Medulla oblongata (tissue), 1 donor: ENCODE results near the gene OR5C1.
"Not testable (repeated sequence)": the region's sequence is repeated elsewhere in the genome, so short reads cannot be mapped to it uniquely, and the experiment has no call there.

Experiments
- DNase-seq: peaks from one replicate; pipeline ENCODE4 v3.0.0-alpha.2; 2015; ENCODE audit errors: extremely low spot score

The OR5C1 gene

GRCh38 chr9:122810306-122810946, 21.7 kb downstream of the OR5C1 start:
- peak; percentile 94 for DNase-seq

- DNase-seq, result no peak
Observed at GRCh38 chr9:122812736-122813135, 24.0 kb downstream of the OR5C1 start.

- peak; percentile 19 for DNase-seq
Observed at GRCh38 chr9:122814545-122814944, 25.8 kb downstream of the OR5C1 start.

GRCh38 chr9:122815544-122815943, 26.8 kb downstream of the OR5C1 start:
- DNase-seq, result no peak

DNA sequence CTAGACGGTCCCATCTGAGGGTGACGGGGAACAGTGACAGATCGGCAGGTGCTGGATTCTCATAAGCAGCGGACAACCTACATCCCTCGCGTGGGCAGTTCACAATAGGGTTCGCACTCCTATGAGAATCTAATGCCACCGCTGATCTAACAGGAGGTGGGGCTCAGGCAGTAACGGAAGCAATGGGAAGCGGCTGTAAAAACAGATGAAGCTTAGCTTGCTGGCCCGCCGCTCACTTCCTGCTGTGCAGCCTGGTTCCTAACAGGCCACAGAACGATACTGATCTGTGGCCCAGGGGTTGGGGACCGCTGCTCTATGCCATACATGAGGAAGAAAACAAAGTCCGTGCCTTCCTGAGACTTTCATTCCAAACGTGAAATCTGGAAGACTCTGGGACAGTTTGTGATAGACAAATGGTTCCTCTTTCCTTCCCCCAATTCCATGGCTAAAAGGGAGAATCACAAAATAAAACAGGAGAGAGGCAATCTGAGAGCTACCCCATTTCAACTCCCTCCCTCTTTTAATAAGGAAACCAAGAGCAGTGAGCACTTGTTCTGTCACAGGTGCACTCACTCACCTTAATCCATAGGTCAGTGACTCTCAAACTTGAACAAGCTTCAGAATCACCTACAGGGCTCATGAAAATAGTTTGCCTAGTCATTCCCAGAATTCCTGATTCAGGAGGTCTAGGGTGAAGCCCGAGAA, 27.6 kb downstream of the OR5C1 start:
- DNase-seq, result peak; percentile 48

- no peak for DNase-seq
Observed at GRCh38 chr9:122819326-122819725, 30.6 kb downstream of the OR5C1 start.

DNA sequence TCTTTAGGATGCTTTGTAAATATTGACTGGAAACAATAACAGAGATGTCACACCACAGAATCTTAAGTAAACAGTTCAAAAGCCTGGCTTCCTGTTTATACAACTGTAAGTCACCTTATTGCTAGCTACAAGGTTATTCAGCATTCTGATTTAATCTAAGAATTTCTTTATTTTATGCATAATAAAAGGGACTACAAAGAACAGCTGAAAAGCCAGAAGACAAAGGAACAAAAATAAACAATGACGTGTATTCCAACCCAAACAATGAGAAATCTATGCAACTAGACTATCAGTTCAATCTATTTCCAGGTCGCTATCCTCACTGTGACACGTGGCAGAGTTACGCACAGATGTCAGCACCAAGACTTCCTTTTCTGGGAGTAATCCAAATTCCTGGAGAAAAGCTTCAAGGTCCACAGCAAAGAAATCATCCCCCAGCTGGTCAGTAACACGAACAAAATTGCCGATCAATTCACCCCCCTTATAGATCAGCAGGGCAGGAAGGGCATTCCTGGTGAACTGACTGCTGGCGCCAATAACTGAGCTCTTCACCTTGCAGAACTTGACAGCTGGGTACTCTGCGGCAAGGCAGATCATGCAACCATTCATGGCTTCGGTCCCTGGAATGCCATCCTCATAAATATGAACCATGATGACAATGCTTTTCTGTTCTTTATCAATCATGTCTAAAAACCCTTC, 31.2 kb downstream of the OR5C1 start:
- DNase-seq, result peak; percentile 35

GRCh38 chr9:122820490-122820845, 31.7 kb downstream of the OR5C1 start:
- no peak for DNase-seq

DNA sequence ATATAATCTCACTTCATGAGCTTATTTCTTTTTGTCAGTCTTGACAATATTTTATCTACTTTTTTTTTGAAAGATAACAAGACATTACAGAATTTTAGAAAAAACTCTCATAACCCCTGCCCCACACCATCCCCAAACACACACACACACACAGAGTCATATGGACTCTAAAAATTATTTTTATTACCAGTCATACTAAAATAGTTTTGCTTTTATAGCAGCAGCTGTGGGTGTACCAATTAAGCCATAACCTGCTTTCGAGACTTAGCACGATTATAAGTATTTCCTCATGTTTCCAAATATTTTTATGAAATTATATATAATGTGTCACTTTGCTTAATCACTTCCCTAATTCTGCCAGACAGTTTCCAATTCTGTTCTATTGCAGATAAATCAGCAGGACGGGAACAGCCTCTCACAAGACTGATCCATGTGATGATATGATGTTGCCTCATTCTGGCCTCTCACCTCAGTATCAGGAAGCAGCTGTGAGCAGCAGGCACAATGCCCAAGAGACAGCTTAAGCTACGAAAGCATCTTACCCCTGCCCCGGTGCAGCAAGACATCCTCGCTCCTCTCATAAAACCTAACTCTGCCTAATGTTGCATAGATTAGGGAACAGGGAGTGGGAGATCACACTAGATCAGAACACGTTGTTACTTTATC, 32.7 kb downstream of the OR5C1 start:
- DNase-seq, result peak; percentile 55

DNA sequence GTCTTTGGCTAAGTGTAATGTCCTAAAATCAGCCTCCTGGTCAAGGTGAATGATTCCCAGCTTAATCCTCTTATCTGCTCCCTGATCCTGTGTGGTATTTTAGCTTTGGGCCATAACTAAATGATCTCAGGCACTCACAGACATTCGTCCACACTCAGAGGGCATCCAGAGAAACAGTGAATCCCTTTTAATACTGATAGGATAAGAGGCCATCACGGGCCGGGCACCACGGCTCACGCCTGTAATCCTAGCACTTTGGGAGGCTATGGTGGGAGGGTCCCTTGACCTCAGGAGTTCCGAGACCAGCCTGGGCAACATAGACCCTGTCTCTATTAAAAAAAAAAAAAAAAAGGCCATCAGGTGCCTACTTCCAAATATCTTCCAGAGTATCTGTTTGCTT, 33.3 kb downstream of the OR5C1 start:
- no peak for DNase-seq

GRCh38 chr9:122822938-122823337, 34.2 kb downstream of the OR5C1 start:
- DNase-seq, result no peak

DNA sequence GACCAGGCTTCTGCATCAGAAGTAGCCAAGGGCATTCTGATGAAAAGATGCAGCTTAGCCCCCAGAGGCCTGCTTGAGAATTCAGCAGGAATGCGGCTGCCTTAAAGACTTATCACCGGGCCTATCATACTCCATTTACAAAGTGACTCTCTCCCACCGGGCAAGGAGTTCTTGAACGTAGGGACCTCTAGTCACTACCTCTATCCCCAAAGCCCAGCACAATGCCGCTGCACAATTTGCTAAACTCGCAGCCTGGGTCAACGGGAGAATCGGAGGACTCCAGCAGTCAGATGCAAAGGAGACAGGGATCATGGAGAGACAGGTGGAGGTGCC, 39.0 kb downstream of the OR5C1 start:
- DNase-seq, result no peak

DNA sequence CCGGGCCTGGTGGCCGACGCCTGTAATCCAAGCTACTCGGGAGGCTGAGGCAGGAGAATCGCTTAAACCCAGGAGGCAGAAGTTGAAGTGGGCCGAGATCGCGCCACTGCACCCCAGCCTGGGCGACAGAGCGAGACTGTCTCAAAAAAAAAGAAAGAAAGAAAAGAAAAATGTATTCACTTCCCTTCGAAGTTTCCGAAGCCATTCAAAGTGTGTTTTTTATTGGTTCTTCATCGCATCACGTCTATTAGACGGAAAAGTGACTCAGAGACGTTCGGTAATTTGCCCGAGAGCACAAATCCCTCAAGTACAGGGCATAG, 40.2 kb downstream of the OR5C1 start:
- not testable (repeated sequence) for DNase-seq

GRCh38 chr9:122832194-122832593, 43.5 kb downstream of the OR5C1 start:
- DNase-seq, result no peak

- DNase-seq, result no peak
Observed at GRCh38 chr9:122835313-122835731, 46.6 kb downstream of the OR5C1 start.

- DNase-seq, result no peak
Observed at GRCh38 chr9:122837266-122837850, 48.6 kb downstream of the OR5C1 start.

GRCh38 chr9:122838441-122838840, 49.7 kb downstream of the OR5C1 start:
- not testable (repeated sequence) for DNase-seq
